ENCODE data around the gene CELA2B. TPM values are rescaled to one million over a fixed set of nuclear protein-coding genes. Genes with fewer than 3 reads are reported as not detected.

CELA2B gene
- total and polyA plus RNA-seq, 9 of the 15 experiments (the other 6 are each of a cell fraction or from before 2014, with no cell fraction given), result 0.25 to 2.1 (median 0.38) TPM; not detected in 5

DNA sequence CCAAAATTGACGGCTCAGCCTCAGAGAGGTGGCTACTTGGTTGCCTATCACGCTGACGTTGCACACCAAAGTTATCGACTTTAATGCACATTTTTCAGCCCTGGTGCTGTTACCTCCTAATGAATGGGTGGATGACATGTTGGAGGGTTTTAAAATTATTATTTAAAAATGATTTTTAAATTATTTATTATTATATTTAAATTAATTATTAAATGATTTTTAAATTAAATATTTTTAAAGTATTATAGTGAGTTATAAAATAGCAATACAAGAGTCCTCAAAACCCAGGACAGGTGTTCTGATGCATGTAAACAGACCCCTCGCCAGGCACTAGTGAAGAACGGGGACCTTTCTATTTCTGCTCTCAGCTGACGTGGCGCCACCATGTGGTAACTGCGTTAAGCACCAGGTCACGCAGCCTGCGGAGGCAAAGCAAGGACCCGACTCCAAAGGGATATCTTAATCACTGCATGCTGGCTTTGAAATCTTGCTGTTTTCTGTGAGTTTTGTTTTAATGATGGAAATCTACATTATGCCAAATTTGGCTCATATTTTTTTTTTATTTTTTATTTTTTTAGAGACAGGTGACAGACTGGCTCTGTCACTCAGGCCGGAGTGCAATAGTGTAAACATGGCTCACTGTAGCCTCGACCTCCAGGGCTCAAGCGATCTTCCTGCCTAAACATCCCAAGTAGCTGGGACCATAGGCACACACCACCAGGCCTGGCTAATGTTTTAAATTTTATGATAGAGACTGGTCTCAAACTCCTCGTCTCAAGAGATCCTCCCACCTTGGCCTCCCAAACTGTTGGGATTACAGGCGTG lies 25.5 kb downstream of the CELA2B start (continued):
- TF ChIP-seq, protein P1, sequence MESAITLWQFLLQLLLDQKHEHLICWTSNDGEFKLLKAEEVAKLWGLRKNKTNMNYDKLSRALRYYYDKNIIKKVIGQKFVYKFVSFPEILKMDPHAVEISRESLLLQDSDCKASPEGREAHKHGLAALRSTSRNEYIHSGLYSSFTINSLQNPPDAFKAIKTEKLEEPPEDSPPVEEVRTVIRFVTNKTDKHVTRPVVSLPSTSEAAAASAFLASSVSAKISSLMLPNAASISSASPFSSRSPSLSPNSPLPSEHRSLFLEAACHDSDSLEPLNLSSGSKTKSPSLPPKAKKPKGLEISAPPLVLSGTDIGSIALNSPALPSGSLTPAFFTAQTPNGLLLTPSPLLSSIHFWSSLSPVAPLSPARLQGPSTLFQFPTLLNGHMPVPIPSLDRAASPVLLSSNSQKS (CRISPR knock-in tag; IDR thresholded peaks at IDR 0.05), result no peak
- TF ChIP-seq C11orf30 (IDR thresholded peaks at IDR 0.05; ENCODE audit: low read depth), result no peak
- no peak for TF ChIP-seq IRF2 (CRISPR knock-in tag; IDR thresholded peaks at IDR 0.05)
- 0 out of 2 replicates have a peak, but pooled peaks have one; percentile 28 for TF ChIP-seq TEAD4 (IDR thresholded peaks at IDR 0.05; ENCODE audit: low read length)
- no peak for TF ChIP-seq TEAD4 (CRISPR knock-in tag; IDR thresholded peaks at IDR 0.05; ENCODE audit: borderline replicate concordance)
- TF ChIP-seq, protein P2, sequence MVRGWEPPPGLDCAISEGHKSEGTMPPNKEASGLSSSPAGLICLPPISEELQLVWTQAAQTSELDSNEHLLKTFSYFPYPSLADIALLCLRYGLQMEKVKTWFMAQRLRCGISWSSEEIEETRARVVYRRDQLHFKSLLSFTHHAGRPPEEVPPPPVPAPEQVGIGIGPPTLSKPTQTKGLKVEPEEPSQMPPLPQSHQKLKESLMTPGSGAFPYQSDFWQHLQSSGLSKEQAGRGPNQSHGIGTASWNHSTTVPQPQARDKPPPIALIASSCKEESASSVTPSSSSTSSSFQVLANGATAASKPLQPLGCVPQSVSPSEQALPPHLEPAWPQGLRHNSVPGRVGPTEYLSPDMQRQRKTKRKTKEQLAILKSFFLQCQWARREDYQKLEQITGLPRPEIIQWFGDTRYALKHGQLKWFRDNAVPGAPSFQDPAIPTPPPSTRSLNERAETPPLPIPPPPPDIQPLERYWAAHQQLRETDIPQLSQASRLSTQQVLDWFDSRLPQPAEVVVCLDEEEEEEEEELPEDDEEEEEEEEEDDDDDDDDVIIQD (CRISPR knock-in tag; IDR thresholded peaks at IDR 0.05), result no peak
- TF ChIP-seq, protein P3, sequence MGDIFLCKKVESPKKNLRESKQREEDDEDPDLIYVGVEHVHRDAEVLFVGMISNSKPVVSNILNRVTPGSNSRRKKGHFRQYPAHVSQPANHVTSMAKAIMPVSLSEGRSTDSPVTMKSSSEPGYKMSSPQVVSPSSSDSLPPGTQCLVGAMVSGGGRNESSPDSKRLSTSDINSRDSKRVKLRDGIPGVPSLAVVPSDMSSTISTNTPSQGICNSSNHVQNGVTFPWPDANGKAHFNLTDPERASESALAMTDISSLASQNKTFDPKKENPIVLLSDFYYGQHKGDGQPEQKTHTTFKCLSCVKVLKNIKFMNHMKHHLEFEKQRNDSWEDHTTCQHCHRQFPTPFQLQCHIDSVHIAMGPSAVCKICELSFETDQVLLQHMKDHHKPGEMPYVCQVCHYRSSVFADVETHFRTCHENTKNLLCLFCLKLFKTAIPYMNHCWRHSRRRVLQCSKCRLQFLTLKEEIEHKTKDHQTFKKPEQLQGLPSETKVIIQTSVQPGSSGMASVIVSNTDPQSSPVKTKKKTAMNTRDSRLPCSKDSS (IDR thresholded peaks at IDR 0.05; ENCODE audit: low read depth, partially characterized antibody), result no peak
- no peak for TF ChIP-seq MXI1 (IDR thresholded peaks at IDR 0.05; ENCODE audit: low read depth, low read length)
- TF ChIP-seq THRAP3 (IDR thresholded peaks at IDR 0.05; ENCODE audit: borderline replicate concordance), result no peak
- TF ChIP-seq, protein P4, sequence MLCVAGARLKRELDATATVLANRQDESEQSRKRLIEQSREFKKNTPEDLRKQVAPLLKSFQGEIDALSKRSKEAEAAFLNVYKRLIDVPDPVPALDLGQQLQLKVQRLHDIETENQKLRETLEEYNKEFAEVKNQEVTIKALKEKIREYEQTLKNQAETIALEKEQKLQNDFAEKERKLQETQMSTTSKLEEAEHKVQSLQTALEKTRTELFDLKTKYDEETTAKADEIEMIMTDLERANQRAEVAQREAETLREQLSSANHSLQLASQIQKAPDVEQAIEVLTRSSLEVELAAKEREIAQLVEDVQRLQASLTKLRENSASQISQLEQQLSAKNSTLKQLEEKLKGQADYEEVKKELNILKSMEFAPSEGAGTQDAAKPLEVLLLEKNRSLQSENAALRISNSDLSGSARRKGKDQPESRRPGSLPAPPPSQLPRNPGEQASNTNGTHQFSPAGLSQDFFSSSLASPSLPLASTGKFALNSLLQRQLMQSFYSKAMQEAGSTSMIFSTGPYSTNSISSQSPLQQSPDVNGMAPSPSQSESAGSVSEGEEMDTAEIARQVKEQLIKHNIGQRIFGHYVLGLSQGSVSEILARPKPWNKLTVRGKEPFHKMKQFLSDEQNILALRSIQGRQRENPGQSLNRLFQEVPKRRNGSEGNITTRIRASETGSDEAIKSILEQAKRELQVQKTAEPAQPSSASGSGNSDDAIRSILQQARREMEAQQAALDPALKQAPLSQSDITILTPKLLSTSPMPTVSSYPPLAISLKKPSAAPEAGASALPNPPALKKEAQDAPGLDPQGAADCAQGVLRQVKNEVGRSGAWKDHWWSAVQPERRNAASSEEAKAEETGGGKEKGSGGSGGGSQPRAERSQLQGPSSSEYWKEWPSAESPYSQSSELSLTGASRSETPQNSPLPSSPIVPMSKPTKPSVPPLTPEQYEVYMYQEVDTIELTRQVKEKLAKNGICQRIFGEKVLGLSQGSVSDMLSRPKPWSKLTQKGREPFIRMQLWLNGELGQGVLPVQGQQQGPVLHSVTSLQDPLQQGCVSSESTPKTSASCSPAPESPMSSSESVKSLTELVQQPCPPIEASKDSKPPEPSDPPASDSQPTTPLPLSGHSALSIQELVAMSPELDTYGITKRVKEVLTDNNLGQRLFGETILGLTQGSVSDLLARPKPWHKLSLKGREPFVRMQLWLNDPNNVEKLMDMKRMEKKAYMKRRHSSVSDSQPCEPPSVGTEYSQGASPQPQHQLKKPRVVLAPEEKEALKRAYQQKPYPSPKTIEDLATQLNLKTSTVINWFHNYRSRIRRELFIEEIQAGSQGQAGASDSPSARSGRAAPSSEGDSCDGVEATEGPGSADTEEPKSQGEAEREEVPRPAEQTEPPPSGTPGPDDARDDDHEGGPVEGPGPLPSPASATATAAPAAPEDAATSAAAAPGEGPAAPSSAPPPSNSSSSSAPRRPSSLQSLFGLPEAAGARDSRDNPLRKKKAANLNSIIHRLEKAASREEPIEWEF (CRISPR knock-in tag; IDR thresholded peaks at IDR 0.05), result no peak
- no peak for TF ChIP-seq NELFE (IDR thresholded peaks at IDR 0.05; ENCODE audit: insufficient read depth, insufficient read length)
- TF ChIP-seq, protein P5, sequence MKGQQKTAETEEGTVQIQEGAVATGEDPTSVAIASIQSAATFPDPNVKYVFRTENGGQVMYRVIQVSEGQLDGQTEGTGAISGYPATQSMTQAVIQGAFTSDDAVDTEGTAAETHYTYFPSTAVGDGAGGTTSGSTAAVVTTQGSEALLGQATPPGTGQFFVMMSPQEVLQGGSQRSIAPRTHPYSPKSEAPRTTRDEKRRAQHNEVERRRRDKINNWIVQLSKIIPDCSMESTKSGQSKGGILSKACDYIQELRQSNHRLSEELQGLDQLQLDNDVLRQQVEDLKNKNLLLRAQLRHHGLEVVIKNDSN (CRISPR knock-in tag; IDR thresholded peaks at IDR 0.05), result no peak
- TF ChIP-seq, protein P6, sequence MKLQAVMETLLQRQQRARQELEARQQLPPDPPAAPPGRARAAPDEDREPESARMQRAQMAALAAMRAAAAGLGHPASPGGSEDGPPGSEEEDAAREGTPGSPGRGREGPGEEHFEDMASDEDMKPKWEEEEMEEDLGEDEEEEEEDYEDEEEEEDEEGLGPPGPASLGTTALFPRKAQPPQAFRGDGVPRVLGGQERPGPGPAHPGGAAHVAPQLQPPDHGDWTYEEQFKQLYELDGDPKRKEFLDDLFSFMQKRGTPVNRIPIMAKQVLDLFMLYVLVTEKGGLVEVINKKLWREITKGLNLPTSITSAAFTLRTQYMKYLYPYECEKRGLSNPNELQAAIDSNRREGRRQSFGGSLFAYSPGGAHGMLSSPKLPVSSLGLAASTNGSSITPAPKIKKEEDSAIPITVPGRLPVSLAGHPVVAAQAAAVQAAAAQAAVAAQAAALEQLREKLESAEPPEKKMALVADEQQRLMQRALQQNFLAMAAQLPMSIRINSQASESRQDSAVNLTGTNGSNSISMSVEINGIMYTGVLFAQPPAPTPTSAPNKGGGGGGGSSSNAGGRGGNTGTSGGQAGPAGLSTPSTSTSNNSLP (IDR thresholded peaks at IDR 0.05; ENCODE audit: borderline replicate concordance, low read depth, low read length), result no peak
- TF ChIP-seq ZNF217 (CRISPR knock-in tag; IDR thresholded peaks at IDR 0.05), result no peak
